Left ventricle myocardium superior (tissue), 1 donor: Measurements from ENCODE around the gene PPP6R3. TPM values are rescaled to one million over a fixed set of nuclear protein-coding genes. Genes with fewer than 3 reads are reported as not detected.

Experiments used
- ATAC-seq: fragments of 200-7000 bp; cut with Tn5 transposase; one replicate; pipeline ENCODE4 v1.9.1; 2020; ENCODE audit warnings: mild to moderate bottlenecking, moderate library complexity
- DNase-seq: peaks from one replicate; pipeline ENCODE4 v3.0.0-alpha.2; 2020
- intact Hi-C: fragments of 100-400 bp; cut with micrococcal nuclease; formaldehyde crosslinking; loops from one replicate; pipeline ENCODE4 v1.11.0; 2022
- total RNA-seq: library from RNA; stranded (reverse); fragmentation: NEBNext Ultra II Directional; extraction: Animal tissue kit (Norgen Biotek cat#: 25700); gene quantifications from one replicate; pipeline ENCODE4 v1.2.1, GENCODE V29; 2021
- donor health status: DM: no; HTN: yes; CAD: no; lungs with severe emphysema.

The PPP6R3 gene
- total RNA-seq, 1 donor from 2014 or later, result 86.7 TPM

DNA sequence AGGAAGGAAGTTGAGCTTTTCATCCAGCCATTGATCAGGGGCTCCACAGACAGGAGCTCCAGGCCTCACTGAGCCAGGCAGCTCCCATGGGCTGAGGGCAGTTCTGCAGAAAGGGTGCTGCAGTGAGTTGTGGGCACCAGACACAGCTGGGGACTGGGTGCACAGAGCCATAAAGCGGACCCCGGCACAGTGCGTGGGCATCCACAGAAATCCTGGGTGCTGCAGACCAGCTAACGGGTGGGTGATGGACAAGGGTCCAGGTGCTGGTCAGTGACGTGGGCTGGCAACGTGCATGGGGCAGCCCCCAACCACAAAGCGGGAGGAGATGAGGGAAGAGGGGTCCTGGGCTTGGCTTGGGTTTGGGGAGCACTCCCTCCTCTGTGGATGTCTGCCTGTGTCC lies 204.4 kb downstream of the PPP6R3 start:
- no peak for DNase-seq
- no peak for ATAC-seq
- intact Hi-C loops, result no loop called here

Other genes with a start within 250 kb of the PPP6R3 start
- 30.4 TPM for gene KMT5B, start 247.5 kb upstream of the PPP6R3 start, total RNA-seq
- gene C11orf24, start 188.8 kb upstream of the PPP6R3 start, total RNA-seq, result 23.9 TPM
- gene LRP5, start 148.2 kb upstream of the PPP6R3 start, total RNA-seq, result 64.8 TPM
- gene GAL, start 223.8 kb downstream of the PPP6R3 start, total RNA-seq, result not detected